ENCODE measurements around the gene NTN5. TPM values are rescaled to one million over a fixed set of nuclear protein-coding genes. Genes with fewer than 3 reads are reported as not detected.

NTN5 gene
- total and polyA plus RNA-seq, 9 of the 15 experiments (the other 6 are each of a cell fraction or from before 2014, with no cell fraction given): not detected

GRCh38 chr19:48702701-48703100, 29.9 kb upstream of the NTN5 start:
- no peak for DNase-seq (ENCODE audit: extremely low read depth in 1 of 4, low spot score in 3 of 4)
- intact Hi-C loops (cut with micrococcal nuclease) (no loop called here), in situ Hi-C loops (cut with MboI) (no loop called here)
- no peak for ATAC-seq
- Histone ChIP-seq H3K4me2 (ENCODE audit: insufficient read depth, low read length) (no peak overlapping the region), H3K27me3 (ENCODE audit: control insufficient read depth in 2 of 2, insufficient read depth in 2 of 2, low read length in 2 of 2) (no peaks in the 10 kb centered on the region), H3K9me1 (ENCODE audit: control insufficient read depth, insufficient read depth, low read length) (no peaks in the 10 kb centered on the region), H3K36me3 (ENCODE audit: control insufficient read depth, insufficient read depth, low read length) (no peaks in the 10 kb centered on the region), H3K79me2 (ENCODE audit: control insufficient read depth, insufficient read depth, low read length) (no peaks in the 10 kb centered on the region), H2AFZ (ENCODE audit: low read depth, low read length) (no peak overlapping the region), H3K27ac (ENCODE audit: extremely low read depth, low read depth, low read length) (no peak overlapping the region), H3K4me3 (no peak overlapping the region), H3K4me1 (replicated peaks in 1 of 2; ENCODE audit: control insufficient read depth in 2 of 2, insufficient read depth in 2 of 2, low read length in 2 of 2) (peaks cover 10 to 19% of the 10 kb centered on the region in 2 experiments; a peak in 4 of 5 replicates), H3K9me3 (replicated peaks; ENCODE audit: control insufficient read depth, insufficient read depth, low read depth, low read length) (no peaks in the 10 kb centered on the region), H4K20me1 (replicated peaks; ENCODE audit: control insufficient read depth, insufficient read depth, low read length) (no peaks in the 10 kb centered on the region), H3K9ac (ENCODE audit: insufficient read depth in 1 of 2, low read depth in 2 of 2, low read length in 2 of 2) (no peak overlapping the region; a peak in 1 of 4 replicates)
- no peak for FAIRE-seq
- POLR2A ChIA-PET: no interaction called here
- WGBS (ENCODE audit: insufficient coverage, low coverage, missing lambda C conversion rate): 62% methylated on average over 13 of the region's 13 CpGs
- no TSS peak for BruUV-seq (replicated peaks)
- CTCF ChIA-PET (ENCODE audit: low intra/inter-chr PET ratio): no interaction called here
- TF ChIP-seq ZNF121 (CRISPR knock-in tag; conservative IDR thresholded peaks at IDR 0.05) (no peak), ILK (tag; IDR thresholded peaks at IDR 0.05; ENCODE audit: borderline replicate concordance, low read depth) (no peak), HNRNPH1 (optimal IDR thresholded peaks at IDR 0.05; ENCODE audit: low read depth, low read length) (no peak), ATF1 (CRISPR knock-in tag; IDR thresholded peaks at IDR 0.05) (no peak), ATF1 (tag; IDR thresholded peaks at IDR 0.05) (no peak), KDM5B (IDR thresholded peaks at IDR 0.05; ENCODE audit: insufficient replicate concordance, low read depth, low read length) (no peak), ZNF318 (IDR thresholded peaks at IDR 0.05; ENCODE audit: borderline replicate concordance in 1 of 2, low read depth in 1 of 2) (no peak), NR1H2 (CRISPR knock-in tag; IDR thresholded peaks at IDR 0.05) (no peak), TEAD2 (tag; IDR thresholded peaks at IDR 0.05) (no peak), ZBTB8A (IDR thresholded peaks at IDR 0.05; ENCODE audit: partially characterized antibody) (no peak), C11orf30 (IDR thresholded peaks at IDR 0.05; ENCODE audit: low read depth) (no peak), ZBTB49 (CRISPR knock-in tag; IDR thresholded peaks at IDR 0.05; ENCODE audit: borderline replicate concordance) (no peak)
